Measurements from ENCODE around the gene CACNA1C. TPM values are rescaled to one million over a fixed set of nuclear protein-coding genes. Genes with fewer than 3 reads are reported as not detected.

CACNA1C gene
- total and polyA plus RNA-seq, 4 donors, result 14.8 to 22.2 (median 18.3) TPM

DNA sequence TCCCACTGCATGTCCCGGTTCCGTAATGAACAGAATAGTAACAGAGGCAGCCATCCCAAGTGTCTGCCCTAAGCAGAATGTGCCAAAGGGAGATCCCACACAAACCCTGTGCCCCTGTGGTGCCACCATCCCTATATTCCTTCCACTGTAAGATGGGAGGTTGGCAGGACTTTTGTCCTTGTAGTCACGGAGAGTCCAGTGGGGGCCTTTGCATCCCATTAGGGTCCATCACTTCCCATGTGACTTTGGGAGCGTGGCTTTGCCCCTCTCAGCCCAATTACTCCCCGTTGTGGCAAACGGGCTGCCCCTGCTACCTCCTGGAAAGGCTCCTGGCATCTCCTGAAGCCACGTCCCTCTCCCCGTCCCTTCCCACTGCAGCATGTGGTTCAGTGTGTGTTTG, 552.5 kb downstream of the CACNA1C start:
- DNase-seq (ENCODE audit: low read depth in 4 of 6, low spot score in 6 of 6), result no peak
- Histone ChIP-seq H3K4me3 (ENCODE audit: low read depth, low read length) (no peak overlapping the region), H3K9me3 (ENCODE audit: control insufficient read depth, insufficient read depth, low read length) (no peaks in the 10 kb centered on the region), H3K36me3 (ENCODE audit: control insufficient read depth, insufficient read depth, low read length) (peaks cover 52% of the 10 kb centered on the region), H3K4me1 (ENCODE audit: control insufficient read depth, insufficient read depth, low read length) (no peaks in the 10 kb centered on the region), H3K27me3 (ENCODE audit: control insufficient read depth, insufficient read depth, low read length) (no peaks in the 10 kb centered on the region), H3K27ac (ENCODE audit: low read depth, low read length) (no peak overlapping the region)
- WGBS (ENCODE audit: insufficient coverage), result 90% methylated on average over 5 of the region's 8 CpGs

DNA sequence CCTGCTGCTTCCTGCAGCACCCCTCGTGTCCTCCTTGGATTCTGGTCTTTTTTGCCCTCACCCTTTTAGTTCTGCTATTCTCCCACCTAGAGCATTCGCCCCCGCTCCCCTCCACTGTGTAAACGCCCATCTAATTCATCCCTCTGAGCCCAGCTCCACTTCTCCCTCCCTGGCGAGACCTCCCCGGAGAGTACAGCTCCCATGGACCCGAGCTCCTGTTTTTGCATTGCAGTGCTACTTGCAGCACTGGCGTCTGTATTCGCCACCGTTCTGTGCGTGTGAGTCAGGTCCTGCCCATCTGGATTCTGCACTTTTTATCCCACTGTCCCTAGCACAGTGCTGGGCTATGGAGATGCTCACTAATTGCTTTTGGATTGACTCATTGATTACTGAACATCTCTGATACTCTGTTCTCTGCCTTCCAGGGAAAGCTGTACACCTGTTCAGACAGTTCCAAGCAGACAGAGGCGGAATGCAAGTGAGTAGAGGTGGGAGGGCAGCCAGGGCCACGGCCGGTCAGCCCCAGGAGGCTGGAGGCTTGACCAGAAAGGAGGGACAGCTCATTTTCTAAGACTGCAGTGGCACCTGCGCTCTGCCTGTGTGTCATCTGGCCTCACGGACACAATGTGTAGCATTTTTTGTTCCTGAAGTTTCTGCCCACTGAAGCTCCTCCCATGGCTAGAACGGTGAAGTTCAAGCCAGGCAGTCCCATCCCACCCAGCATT, 553.6 kb downstream of the CACNA1C start:
- H3K27me3 ChIP-seq (ENCODE audit: control insufficient read depth, insufficient read depth, low read length), result no peaks in the 10 kb centered on the region
- no peaks in the 10 kb centered on the region for H3K9me3 ChIP-seq (ENCODE audit: control insufficient read depth, insufficient read depth, low read length)
- no peak overlapping the region for H3K4me3 ChIP-seq (ENCODE audit: low read depth, low read length)
- H3K36me3 ChIP-seq (ENCODE audit: control insufficient read depth, insufficient read depth, low read length), result peaks cover 60% of the 10 kb centered on the region
- H3K27ac ChIP-seq (ENCODE audit: low read depth, low read length), result no peak overlapping the region
- 86% methylated on average over 17 of the region's 17 CpGs for WGBS (ENCODE audit: insufficient coverage)
- no peak for DNase-seq (ENCODE audit: low read depth in 4 of 6, low spot score in 6 of 6)
- no peaks in the 10 kb centered on the region for H3K4me1 ChIP-seq (ENCODE audit: control insufficient read depth, insufficient read depth, low read length)

DNA sequence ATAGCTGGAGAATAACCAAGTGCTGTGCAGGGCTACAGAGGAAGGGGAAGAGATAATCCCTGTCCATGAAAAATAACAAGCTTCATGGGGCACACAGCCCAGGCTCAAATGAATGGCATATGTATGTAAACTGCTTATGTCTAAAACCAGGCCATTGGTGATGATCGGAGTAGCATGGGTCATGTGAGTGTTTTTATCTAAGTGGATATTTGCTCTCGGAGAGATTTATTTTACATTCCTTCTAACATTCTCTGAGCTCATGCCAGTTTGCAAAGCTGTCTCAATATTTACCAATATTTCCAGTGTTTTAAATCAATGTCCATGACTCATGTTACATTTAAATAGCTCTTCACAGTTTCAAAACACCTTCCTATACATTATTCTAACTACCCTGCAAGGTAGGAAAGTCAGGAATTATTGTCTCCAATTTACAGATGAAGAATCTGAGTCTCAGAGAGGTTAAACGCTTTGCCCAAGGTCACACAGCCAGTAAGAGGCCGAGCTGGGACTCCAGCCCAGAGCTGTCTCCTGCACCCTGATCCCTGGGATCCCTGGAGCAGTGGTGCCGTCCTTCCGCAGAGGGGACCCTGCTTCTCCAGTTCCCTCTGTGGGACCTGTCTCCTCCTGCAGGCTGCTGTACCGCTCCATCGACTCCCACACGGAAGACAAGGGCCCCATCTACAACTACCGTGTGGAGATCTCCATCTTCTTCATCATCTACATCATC, 555.3 kb downstream of the CACNA1C start:
- H3K4me3 ChIP-seq (ENCODE audit: low read depth, low read length), result no peak overlapping the region
- no peaks in the 10 kb centered on the region for H3K9me3 ChIP-seq (ENCODE audit: control insufficient read depth, insufficient read depth, low read length)
- DNase-seq (ENCODE audit: low read depth in 4 of 6, low spot score in 6 of 6), result no peak
- H3K4me1 ChIP-seq (ENCODE audit: control insufficient read depth, insufficient read depth, low read length), result no peaks in the 10 kb centered on the region
- no peak overlapping the region for H3K27ac ChIP-seq (ENCODE audit: low read depth, low read length)
- WGBS (ENCODE audit: insufficient coverage), result 96% methylated on average over 7 of the region's 10 CpGs
- peaks cover 61% of the 10 kb centered on the region for H3K36me3 ChIP-seq (ENCODE audit: control insufficient read depth, insufficient read depth, low read length)
- no peaks in the 10 kb centered on the region for H3K27me3 ChIP-seq (ENCODE audit: control insufficient read depth, insufficient read depth, low read length)

DNA sequence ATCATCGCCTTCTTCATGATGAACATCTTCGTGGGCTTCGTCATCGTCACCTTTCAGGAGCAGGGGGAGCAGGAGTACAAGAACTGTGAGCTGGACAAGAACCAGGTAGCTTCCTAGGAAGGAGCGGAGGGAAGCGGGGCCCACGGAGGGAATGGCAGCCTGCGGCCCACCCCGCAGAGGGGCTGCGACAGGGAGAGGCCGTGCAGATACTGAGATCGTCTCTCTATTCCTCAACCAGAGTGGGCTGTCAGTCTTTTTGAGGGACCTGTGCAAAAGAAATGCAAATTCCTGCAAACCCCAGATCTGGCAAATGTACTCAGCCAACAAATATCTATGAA, 555.8 kb downstream of the CACNA1C start:
- H3K4me1 ChIP-seq (ENCODE audit: control insufficient read depth, insufficient read depth, low read length), result no peaks in the 10 kb centered on the region
- peaks cover 64% of the 10 kb centered on the region for H3K36me3 ChIP-seq (ENCODE audit: control insufficient read depth, insufficient read depth, low read length)
- no peak overlapping the region for H3K4me3 ChIP-seq (ENCODE audit: low read depth, low read length)
- H3K27me3 ChIP-seq (ENCODE audit: control insufficient read depth, insufficient read depth, low read length), result no peaks in the 10 kb centered on the region
- WGBS (ENCODE audit: insufficient coverage), result 95% methylated on average over 9 of the region's 12 CpGs
- no peak overlapping the region for H3K27ac ChIP-seq (ENCODE audit: low read depth, low read length)
- DNase-seq (ENCODE audit: low read depth in 4 of 6, low spot score in 6 of 6), result no peak
- H3K9me3 ChIP-seq (ENCODE audit: control insufficient read depth, insufficient read depth, low read length), result no peaks in the 10 kb centered on the region

DNA sequence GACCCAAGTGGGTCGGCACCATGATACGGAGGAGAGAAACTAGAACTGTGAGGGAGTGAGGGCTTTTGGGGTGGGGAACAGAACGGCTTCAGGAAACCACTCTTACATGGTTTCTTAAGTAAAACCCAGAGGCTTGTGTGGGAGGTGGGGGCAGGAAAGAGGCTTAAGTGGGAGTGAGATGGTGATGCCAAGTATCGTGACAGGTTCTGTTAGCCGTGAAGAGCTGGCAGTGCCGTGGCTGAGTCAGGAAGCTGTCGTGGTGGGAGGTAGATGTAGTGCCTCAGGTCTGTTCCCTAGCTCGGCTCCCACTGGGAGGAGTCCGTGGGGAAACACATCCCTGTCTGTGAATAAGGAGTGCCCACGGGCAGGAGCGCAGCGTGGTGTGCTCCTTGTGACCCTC, 556.2 kb downstream of the CACNA1C start:
- Histone ChIP-seq H3K27ac (ENCODE audit: low read depth, low read length) (no peak overlapping the region), H3K4me1 (ENCODE audit: control insufficient read depth, insufficient read depth, low read length) (no peaks in the 10 kb centered on the region), H3K9me3 (ENCODE audit: control insufficient read depth, insufficient read depth, low read length) (no peaks in the 10 kb centered on the region), H3K36me3 (ENCODE audit: control insufficient read depth, insufficient read depth, low read length) (peaks cover 65% of the 10 kb centered on the region), H3K27me3 (ENCODE audit: control insufficient read depth, insufficient read depth, low read length) (no peaks in the 10 kb centered on the region), H3K4me3 (ENCODE audit: low read depth, low read length) (no peak overlapping the region)
- 86% methylated on average over 10 of the region's 12 CpGs for WGBS (ENCODE audit: insufficient coverage)
- no peak for DNase-seq (ENCODE audit: low read depth in 4 of 6, low spot score in 6 of 6)

DNA sequence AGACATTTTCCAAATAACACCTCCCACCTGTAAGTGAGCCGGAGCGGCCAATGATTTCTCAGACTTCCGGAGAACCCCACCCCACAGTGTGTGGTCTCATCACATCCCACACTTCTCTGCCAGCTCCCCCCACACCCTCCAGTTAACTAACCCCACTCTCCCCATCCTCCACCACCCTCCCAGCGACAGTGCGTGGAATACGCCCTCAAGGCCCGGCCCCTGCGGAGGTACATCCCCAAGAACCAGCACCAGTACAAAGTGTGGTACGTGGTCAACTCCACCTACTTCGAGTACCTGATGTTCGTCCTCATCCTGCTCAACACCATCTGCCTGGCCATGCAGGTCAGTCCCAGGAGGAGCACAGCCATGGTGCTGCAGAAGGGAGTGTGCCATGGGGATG, 557.6 kb downstream of the CACNA1C start:
- H3K4me1 ChIP-seq (ENCODE audit: control insufficient read depth, insufficient read depth, low read length), result no peaks in the 10 kb centered on the region
- no peaks in the 10 kb centered on the region for H3K27me3 ChIP-seq (ENCODE audit: control insufficient read depth, insufficient read depth, low read length)
- H3K27ac ChIP-seq (ENCODE audit: low read depth, low read length), result no peak overlapping the region
- H3K9me3 ChIP-seq (ENCODE audit: control insufficient read depth, insufficient read depth, low read length), result no peaks in the 10 kb centered on the region
- no peak overlapping the region for H3K4me3 ChIP-seq (ENCODE audit: low read depth, low read length)
- H3K36me3 ChIP-seq (ENCODE audit: control insufficient read depth, insufficient read depth, low read length), result peaks cover 63% of the 10 kb centered on the region
- 93% methylated on average over 10 of the region's 11 CpGs for WGBS (ENCODE audit: insufficient coverage)
- DNase-seq (ENCODE audit: low read depth in 4 of 6, low spot score in 6 of 6), result no peak

DNA sequence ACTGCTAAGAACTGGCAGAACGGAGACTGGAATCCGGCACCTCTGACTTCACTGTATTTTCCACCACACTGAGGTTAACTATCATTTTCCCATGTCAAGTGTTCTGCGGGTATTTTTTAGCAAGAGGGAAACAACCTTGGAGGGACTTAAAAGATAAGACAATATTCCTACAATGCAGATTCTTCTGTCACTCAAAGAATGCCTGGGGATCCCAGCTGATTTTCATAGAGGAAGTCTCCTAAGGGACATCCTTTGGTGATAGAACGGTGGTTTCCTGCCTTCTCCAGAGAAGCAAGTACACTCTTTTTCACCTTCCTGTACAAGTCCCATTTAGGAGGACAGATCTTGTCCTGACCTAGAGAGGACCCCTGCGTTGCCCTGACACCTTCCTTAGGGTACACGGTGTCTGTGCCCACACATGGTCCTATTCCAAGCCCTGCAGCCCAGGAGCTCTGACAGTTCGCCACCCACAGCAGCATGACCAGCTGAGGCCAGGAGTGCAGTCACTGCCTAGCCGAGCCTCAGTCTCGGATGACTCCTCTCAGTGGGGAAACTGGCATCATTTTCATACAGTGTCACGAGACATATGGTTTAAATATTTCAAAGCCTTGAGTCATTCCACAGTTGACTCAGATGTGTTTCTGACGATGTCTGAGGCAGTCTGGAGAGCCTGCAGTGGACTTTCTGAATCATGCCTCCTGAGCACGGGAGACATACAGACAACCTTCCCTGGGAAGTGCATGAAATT, 560.7 kb downstream of the CACNA1C start:
- no peak for DNase-seq (ENCODE audit: low read depth in 4 of 6, low spot score in 6 of 6)
- 75% methylated on average over 11 of the region's 12 CpGs for WGBS (ENCODE audit: insufficient coverage)
- H3K36me3 ChIP-seq (ENCODE audit: control insufficient read depth, insufficient read depth, low read length), result peaks cover 67% of the 10 kb centered on the region
- no peak overlapping the region for H3K27ac ChIP-seq (ENCODE audit: low read depth, low read length)
- H3K9me3 ChIP-seq (ENCODE audit: control insufficient read depth, insufficient read depth, low read length), result no peaks in the 10 kb centered on the region
- H3K4me3 ChIP-seq (ENCODE audit: low read depth, low read length), result no peak overlapping the region
- peaks cover 18% of the 10 kb centered on the region for H3K4me1 ChIP-seq (ENCODE audit: control insufficient read depth, insufficient read depth, low read length)
- no peaks in the 10 kb centered on the region for H3K27me3 ChIP-seq (ENCODE audit: control insufficient read depth, insufficient read depth, low read length)

DNA sequence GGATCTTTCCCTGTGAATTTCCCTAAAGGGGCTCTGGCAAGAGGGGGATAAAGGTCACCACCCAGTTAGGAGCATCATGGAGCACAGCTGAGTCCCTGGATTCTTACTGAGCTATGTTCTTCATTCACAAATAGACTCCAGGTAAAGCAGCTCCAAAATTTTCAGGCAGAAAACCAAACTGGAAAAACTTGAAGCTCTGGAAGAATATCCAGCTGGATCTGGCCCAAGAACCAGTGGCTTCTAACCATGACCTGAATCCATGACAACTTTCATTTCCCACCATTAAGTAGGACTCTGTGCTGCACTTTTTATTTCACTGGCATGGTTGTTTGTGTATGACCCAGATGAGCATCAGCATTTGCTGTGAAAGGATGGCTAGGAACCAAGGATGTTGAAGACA, 561.6 kb downstream of the CACNA1C start:
- Histone ChIP-seq H3K9me3 (ENCODE audit: control insufficient read depth, insufficient read depth, low read length) (no peaks in the 10 kb centered on the region), H3K4me1 (ENCODE audit: control insufficient read depth, insufficient read depth, low read length) (peaks cover 18% of the 10 kb centered on the region), H3K27me3 (ENCODE audit: control insufficient read depth, insufficient read depth, low read length) (no peaks in the 10 kb centered on the region), H3K36me3 (ENCODE audit: control insufficient read depth, insufficient read depth, low read length) (peaks cover 60% of the 10 kb centered on the region), H3K27ac (ENCODE audit: low read depth, low read length) (no peak overlapping the region), H3K4me3 (ENCODE audit: low read depth, low read length) (no peak overlapping the region)
- DNase-seq (ENCODE audit: low read depth in 4 of 6, low spot score in 6 of 6), result no peak

DNA sequence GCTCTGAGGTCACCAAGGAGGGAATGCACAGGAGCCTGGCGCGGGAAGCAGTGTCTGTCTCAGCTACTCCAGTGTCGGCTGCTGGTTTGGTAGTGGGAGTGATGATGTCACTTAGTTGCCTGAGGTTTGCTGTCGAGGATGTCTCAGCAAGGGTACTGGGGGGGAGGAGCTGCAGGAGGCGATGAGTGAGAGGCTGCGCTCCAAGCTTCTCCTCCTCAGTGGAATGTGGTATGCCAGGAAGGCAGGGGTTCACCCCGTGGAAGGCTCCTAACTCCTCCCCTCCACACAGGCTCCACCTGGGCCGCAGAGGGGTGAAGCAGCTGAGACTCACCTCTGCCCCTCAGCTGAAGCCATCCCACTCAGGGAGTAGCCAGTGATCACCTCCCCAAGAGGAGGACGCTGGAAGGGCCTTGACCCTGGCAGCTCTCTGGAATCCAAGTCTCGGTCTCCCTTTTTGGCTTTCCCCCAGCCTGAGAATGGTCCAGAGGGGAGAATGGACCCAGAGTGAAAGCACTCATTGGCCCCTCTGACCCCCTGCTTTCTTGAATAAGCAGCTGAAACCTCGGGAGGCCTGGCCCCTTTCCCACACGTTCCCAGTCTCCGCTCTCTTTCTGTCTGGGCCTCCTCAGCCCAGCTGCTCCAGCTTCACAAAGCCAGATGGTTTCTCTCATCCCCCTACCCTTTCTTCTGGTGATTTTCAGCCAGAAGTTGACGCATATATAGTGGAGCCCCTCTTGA, 563.0 kb downstream of the CACNA1C start:
- H3K9me3 ChIP-seq (ENCODE audit: control insufficient read depth, insufficient read depth, low read length), result no peaks in the 10 kb centered on the region
- 41% methylated on average over 10 of the region's 14 CpGs for WGBS (ENCODE audit: insufficient coverage)
- H3K36me3 ChIP-seq (ENCODE audit: control insufficient read depth, insufficient read depth, low read length), result peaks cover 50% of the 10 kb centered on the region
- peak in 5 of 6 donors; percentile 8 to 80 (median 25) for DNase-seq (ENCODE audit: low read depth in 4 of 6, low spot score in 6 of 6)
- peaks cover 18% of the 10 kb centered on the region for H3K4me1 ChIP-seq (ENCODE audit: control insufficient read depth, insufficient read depth, low read length)
- no peaks in the 10 kb centered on the region for H3K27me3 ChIP-seq (ENCODE audit: control insufficient read depth, insufficient read depth, low read length)
- no peak overlapping the region for H3K4me3 ChIP-seq (ENCODE audit: low read depth, low read length)
- H3K27ac ChIP-seq (ENCODE audit: low read depth, low read length), result no peak overlapping the region
